SJCRH30 (cell line): Measurements from ENCODE around the gene RAD50. TPM values are rescaled to one million over a fixed set of nuclear protein-coding genes. Genes with fewer than 3 reads are reported as not detected.
A peak's percentile ranks its signal among the peaks of the same experiment; 100 is the strongest.

ENCODE experiments used
- DNase-seq, 2 experiments: peaks; one replicate each; pipeline ENCODE4 v3.0.0-alpha.2; 2015 to 2020
- H3K27ac ChIP-seq: fragments of 250-450 bp; sonication (Bioruptor Pico); 2 replicates; pipeline ENCODE4 v1.5.1; 2020; ENCODE audit warnings: mild to moderate bottlenecking, moderate library complexity
- H3K27me3 ChIP-seq: fragments of 250-450 bp; sonication (Bioruptor Pico); 2 replicates; pipeline ENCODE4 v1.5.1; 2020; ENCODE audit warnings: mild to moderate bottlenecking, moderate library complexity
- H3K36me3 ChIP-seq: fragments of 250-450 bp; sonication (Bioruptor Pico); 2 replicates; pipeline ENCODE4 v1.5.1; 2020; ENCODE audit warnings: mild to moderate bottlenecking, moderate library complexity
- H3K4me1 ChIP-seq: fragments of 250-450 bp; sonication (Bioruptor Pico); 2 replicates; pipeline ENCODE4 v1.5.1; 2020; ENCODE audit warnings: mild to moderate bottlenecking, moderate library complexity
- H3K4me3 ChIP-seq: fragments of 250-450 bp; sonication (Bioruptor Pico); 2 replicates; pipeline ENCODE4 v1.5.1; 2020; ENCODE audit warnings: mild to moderate bottlenecking, moderate library complexity
- H3K9me3 ChIP-seq: fragments of 250-450 bp; sonication (Bioruptor Pico); replicated peaks from 2 replicates; pipeline ENCODE4 v1.5.1; 2020; ENCODE audit warnings: mild to moderate bottlenecking, moderate library complexity
- total RNA-seq: library from RNA; depleted of rRNA; stranded (reverse); fragments of >200 nt; shearing (Covaris generic); gene quantifications from 2 replicates; pipeline ENCODE4 v1.2.3, GENCODE V29; 2014

RAD50 gene
- total RNA-seq, 1 experiment from 2014 or later = 28.2 TPM

GRCh38 chr5:132589467-132589866 lies 32.7 kb downstream of the RAD50 start:
- H3K27me3 ChIP-seq = no peaks in the 10 kb centered on the region
- no peak for DNase-seq
- H3K4me1 ChIP-seq = no peaks in the 10 kb centered on the region
- peaks cover 29% of the 10 kb centered on the region for H3K36me3 ChIP-seq
- no peaks in the 10 kb centered on the region for H3K9me3 ChIP-seq
- H3K4me3 ChIP-seq = no peak overlapping the region
- H3K27ac ChIP-seq = no peak overlapping the region

DNA sequence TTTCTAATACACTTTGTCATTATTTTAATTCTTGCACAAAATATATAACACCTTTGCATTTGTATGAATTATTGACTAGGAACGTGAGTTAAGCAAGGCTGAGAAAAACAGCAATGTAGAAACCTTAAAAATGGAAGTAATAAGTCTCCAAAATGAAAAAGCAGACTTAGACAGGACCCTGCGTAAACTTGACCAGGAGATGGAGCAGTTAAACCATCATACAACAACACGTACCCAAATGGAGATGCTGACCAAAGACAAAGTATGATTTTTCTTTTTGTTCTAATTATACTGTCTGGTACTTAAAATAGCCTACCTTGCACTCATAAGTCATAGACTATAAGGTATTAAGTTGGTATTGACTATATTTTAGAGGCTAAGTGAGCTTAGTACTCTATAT lies 34.4 kb downstream of the RAD50 start:
- no peak overlapping the region for H3K4me3 ChIP-seq
- no peaks in the 10 kb centered on the region for H3K9me3 ChIP-seq
- no peaks in the 10 kb centered on the region for H3K4me1 ChIP-seq
- peaks cover 26% of the 10 kb centered on the region for H3K36me3 ChIP-seq
- DNase-seq = peak in 1 of 2 experiments; percentile 9
- H3K27me3 ChIP-seq = no peaks in the 10 kb centered on the region
- H3K27ac ChIP-seq = no peak overlapping the region

DNA sequence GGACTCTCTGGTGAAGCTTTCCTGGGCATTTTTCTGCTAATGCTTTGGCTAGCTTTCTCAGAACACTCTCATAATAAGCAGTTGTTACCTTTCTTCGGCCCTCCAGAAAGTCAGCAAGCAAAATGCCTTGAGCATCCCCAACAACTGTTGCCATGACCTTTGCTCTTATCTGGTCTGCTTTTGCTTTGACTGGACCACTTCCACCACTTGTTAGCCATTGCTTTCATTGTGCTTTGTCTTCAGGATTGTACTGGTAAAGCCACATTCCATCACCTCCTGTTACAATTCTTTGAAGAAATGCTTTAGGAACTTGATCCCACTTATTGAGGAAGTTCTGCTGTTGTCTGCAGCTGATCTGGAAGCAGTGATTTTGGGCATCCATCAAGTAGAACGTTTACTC lies 35.7 kb downstream of the RAD50 start:
- DNase-seq = peak; percentile 32 to 52
- H3K27me3 ChIP-seq = no peaks in the 10 kb centered on the region
- H3K36me3 ChIP-seq = peaks cover 25% of the 10 kb centered on the region

DNA sequence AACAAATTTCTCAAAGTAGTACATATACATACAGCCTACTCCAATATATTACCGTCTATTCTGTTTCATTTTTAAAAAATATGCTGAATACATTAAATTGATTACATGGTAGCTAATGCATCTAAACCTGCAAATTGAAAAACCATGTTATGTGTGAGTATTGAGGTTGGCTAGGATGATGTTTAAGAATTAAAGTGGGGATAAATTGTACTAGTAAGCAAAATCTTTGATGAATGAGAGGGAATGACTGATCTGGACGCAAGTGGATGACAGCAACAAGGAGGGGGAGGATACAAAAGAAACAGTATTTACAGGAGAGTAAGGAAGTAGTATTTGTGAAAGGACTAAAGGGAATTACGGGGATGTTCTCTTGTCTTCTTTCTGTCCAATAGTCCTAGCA lies 37.4 kb downstream of the RAD50 start:
- Histone ChIP-seq H3K36me3 (peaks cover 18% of the 10 kb centered on the region), H3K4me3 (no peak overlapping the region), H3K27me3 (no peaks in the 10 kb centered on the region), H3K9me3 (no peaks in the 10 kb centered on the region), H3K27ac (no peak overlapping the region), H3K4me1 (no peaks in the 10 kb centered on the region)
- no peak for DNase-seq

More for the DNA sequence above, 35.7 kb downstream of the RAD50 start:
- H3K4me1 ChIP-seq = no peaks in the 10 kb centered on the region
- no peak overlapping the region for H3K4me3 ChIP-seq
- H3K9me3 ChIP-seq = no peaks in the 10 kb centered on the region
- no peak overlapping the region for H3K27ac ChIP-seq

- H3K9me3 ChIP-seq = no peaks in the 10 kb centered on the region
- H3K36me3 ChIP-seq = peaks cover 19% of the 10 kb centered on the region
- no peaks in the 10 kb centered on the region for H3K27me3 ChIP-seq
- no peak overlapping the region for H3K27ac ChIP-seq
- no peaks in the 10 kb centered on the region for H3K4me1 ChIP-seq
- H3K4me3 ChIP-seq = no peak overlapping the region
- no peak for DNase-seq
These were observed 38.8 kb downstream of the RAD50 start for GRCh38 chr5:132595624-132596023.

DNA sequence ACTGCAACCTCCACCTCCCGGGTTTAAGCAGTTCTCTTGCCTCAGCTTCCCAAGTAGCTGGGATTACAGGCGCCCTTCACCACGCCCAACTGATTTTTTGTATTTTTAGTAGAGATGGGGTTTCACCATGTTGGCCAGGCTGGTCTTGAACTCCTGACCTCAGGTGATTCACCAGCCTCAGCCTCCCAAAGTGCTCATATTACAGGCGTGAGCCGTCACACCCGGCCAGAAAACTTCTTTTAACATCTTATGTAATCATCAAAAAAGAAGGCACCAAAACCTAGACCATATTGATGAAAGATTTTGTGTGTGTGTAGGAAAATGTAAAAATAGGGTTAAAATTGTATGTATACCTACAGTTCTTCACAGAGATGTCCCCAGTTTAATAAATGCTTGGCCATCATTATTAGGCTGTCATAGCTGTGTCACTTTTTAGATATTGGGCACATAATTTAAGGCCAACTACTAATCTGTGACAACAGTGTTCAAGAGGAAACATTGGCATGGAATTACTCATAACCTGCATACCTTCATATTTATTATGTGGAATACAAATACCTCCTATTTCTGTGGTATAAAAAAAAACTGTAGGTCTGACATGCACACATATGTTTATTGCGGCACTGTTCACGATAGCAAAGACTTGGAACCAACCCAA lies 44.4 kb downstream of the RAD50 start:
- no peak for DNase-seq
- H3K4me3 ChIP-seq = no peak overlapping the region
- no peaks in the 10 kb centered on the region for H3K9me3 ChIP-seq
- H3K4me1 ChIP-seq = no peaks in the 10 kb centered on the region
- H3K27ac ChIP-seq = no peak overlapping the region
- H3K27me3 ChIP-seq = no peaks in the 10 kb centered on the region
- H3K36me3 ChIP-seq = peaks cover 32% of the 10 kb centered on the region

- Histone ChIP-seq H3K27me3 (no peaks in the 10 kb centered on the region), H3K27ac (no peak overlapping the region), H3K4me1 (no peaks in the 10 kb centered on the region), H3K4me3 (no peak overlapping the region), H3K36me3 (peaks cover 56% of the 10 kb centered on the region), H3K9me3 (0 out of 2 replicates have a peak, but pooled peaks cover 3% of the 10 kb centered on the region)
- DNase-seq = no peak
These were observed 50.3 kb downstream of the RAD50 start for GRCh38 chr5:132607095-132607494.

GRCh38 chr5:132608107-132608506 lies 51.3 kb downstream of the RAD50 start:
- Histone ChIP-seq H3K9me3 (0 out of 2 replicates have a peak, but pooled peaks cover 3% of the 10 kb centered on the region), H3K36me3 (peaks cover 50% of the 10 kb centered on the region), H3K27me3 (no peaks in the 10 kb centered on the region), H3K4me1 (no peaks in the 10 kb centered on the region), H3K27ac (no peak overlapping the region), H3K4me3 (no peak overlapping the region)
- DNase-seq = no peak

DNA sequence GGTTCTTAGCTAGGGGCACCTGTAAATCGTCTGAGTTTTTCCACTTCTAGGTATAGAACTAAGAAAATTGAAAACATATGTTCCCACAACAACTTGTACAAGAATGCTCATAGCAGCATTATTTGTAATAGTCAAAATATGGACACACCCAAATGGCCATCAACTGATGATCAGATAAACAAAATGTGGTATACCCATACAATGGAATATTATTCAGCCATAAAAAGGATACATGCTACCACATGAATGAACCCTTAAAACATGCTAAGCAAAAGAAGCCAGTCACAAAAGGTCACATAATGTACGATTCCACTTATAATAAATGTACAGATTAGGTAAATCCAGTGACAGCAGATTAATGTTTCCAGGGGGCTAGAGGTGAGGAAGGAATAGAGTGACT lies 55.2 kb downstream of the RAD50 start:
- Histone ChIP-seq H3K36me3 (peaks cover 46% of the 10 kb centered on the region), H3K27me3 (no peaks in the 10 kb centered on the region)

GRCh38 chr5:132612846-132613245 lies 56.1 kb downstream of the RAD50 start:
- DNase-seq = no peak
- no peak overlapping the region for H3K4me3 ChIP-seq
- peaks cover 44% of the 10 kb centered on the region for H3K36me3 ChIP-seq
- H3K27me3 ChIP-seq = no peaks in the 10 kb centered on the region
- H3K9me3 ChIP-seq = 0 out of 2 replicates have a peak, but pooled peaks cover 3% of the 10 kb centered on the region
- H3K27ac ChIP-seq = no peak overlapping the region
- no peaks in the 10 kb centered on the region for H3K4me1 ChIP-seq

More for the DNA sequence above, 55.2 kb downstream of the RAD50 start:
- Histone ChIP-seq H3K27ac (no peak overlapping the region), H3K4me3 (no peak overlapping the region), H3K9me3 (0 out of 2 replicates have a peak, but pooled peaks cover 3% of the 10 kb centered on the region), H3K4me1 (no peaks in the 10 kb centered on the region)
- no peak for DNase-seq

DNA sequence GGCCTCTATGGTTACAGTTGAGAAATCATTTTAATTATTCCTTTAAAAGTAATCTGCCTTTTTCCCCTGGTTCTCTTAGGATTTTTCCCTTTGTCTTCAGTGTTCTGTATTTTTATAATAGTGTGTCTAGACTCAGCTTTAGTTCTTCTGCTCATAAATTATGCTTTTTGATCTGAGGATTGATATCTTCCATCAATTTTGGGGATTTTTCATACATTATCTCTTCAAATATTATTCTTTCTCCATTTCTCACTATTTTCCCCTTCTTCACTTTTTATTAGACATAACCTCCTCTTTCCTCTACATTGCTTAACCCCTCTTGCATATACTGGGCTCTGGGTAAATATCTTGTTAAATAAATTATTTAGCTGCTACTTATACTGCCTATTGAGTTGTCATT lies 64.9 kb downstream of the RAD50 start:
- no peak overlapping the region for H3K4me3 ChIP-seq
- H3K36me3 ChIP-seq = peaks cover 19% of the 10 kb centered on the region
- no peak overlapping the region for H3K27ac ChIP-seq
- no peaks in the 10 kb centered on the region for H3K4me1 ChIP-seq
- H3K9me3 ChIP-seq = no peaks in the 10 kb centered on the region; the same call in 1 of the 2 replicates
- no peaks in the 10 kb centered on the region for H3K27me3 ChIP-seq
- no peak for DNase-seq

DNA sequence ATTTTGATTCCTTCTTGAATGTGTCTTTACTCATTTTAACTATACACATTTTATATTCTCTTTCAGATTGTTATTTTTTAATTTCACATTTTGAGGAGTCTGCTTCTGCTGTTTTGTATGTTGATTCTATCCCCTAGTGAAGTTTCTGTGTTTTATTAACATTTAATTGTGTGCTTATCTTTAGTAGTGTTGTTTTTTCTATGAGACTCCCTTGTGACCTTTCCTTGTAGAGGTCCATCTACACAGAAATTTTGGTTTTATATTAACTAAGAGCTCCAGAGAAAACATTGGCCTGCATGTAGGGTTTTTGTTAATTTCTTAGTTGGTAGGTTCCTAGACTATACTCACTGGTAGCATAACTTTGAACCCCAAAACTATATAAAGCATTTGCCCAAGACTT lies 65.8 kb downstream of the RAD50 start:
- H3K9me3 ChIP-seq = no peaks in the 10 kb centered on the region; the same call in 1 of the 2 replicates
- no peaks in the 10 kb centered on the region for H3K4me1 ChIP-seq
- no peak overlapping the region for H3K27ac ChIP-seq
- H3K36me3 ChIP-seq = peaks cover 16% of the 10 kb centered on the region
- H3K27me3 ChIP-seq = no peaks in the 10 kb centered on the region
- no peak overlapping the region for H3K4me3 ChIP-seq
- DNase-seq = no peak

GRCh38 chr5:132627470-132627869 lies 70.7 kb downstream of the RAD50 start:
- no peak for DNase-seq
- Histone ChIP-seq H3K4me3 (no peak overlapping the region), H3K4me1 (no peaks in the 10 kb centered on the region), H3K36me3 (0 out of 2 replicates have a peak, but pooled peaks cover 9% of the 10 kb centered on the region), H3K27ac (no peak overlapping the region), H3K27me3 (no peaks in the 10 kb centered on the region), H3K9me3 (no peaks in the 10 kb centered on the region)

DNA sequence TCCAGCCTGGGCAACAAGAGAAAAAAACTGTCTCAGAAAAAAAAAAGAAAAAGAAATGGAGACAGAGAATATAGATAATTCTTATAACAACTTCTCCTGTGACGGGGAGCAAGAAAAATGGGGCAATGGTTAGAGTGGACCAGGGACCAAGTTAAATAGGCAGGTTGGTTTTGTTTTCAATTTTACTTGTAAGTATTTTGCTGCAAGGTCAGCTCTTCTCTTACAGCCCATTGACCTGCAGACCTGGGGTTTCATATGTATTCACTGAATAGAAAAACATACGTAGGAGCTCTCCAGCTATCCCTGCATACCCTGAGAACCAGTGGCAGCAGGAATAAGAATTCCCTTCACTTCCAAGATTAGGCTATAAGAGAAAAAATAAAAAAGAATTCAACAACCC lies 72.0 kb downstream of the RAD50 start:
- 0 out of 2 replicates have a peak, but pooled peaks cover 9% of the 10 kb centered on the region for H3K36me3 ChIP-seq
- DNase-seq = no peak

DNA sequence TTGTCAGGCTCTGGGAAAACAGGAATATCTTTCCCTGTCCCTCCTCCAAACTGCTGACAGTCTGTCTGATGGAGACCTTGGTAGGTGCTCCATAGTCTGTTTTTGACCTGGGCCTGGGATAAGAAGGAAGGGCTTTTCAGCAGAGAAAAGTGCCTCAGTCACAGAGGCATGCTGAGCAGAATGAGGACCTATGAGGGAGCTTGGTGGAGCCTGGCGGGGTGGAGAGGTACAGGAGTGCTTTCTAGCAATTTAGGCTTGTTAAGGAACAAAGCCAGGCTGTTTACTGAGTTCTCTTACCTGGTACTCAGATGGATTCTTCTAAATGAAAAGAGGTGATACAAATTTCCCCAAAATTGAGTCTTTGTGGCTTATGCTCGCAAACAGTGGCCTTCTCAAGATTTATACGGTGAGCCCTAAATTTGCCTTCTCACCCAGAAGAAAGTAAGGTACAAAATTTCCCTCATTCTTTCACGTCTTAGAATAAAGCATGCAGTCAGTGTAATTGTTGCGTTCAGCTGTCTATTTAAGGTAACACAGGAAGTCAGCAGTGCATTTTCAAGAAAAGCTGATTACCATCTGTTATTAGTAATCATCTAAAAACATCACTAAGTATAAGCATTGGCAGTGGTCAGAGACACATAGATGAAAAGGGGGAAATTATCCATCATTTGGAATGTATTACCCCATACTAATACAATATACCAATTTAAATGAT lies 72.6 kb downstream of the RAD50 start:
- DNase-seq = no peak
- H3K27me3 ChIP-seq = no peaks in the 10 kb centered on the region
- H3K27ac ChIP-seq = no peak overlapping the region
- H3K9me3 ChIP-seq = no peaks in the 10 kb centered on the region
- H3K4me3 ChIP-seq = no peak overlapping the region
- H3K4me1 ChIP-seq = no peaks in the 10 kb centered on the region
- 0 out of 2 replicates have a peak, but pooled peaks cover 4% of the 10 kb centered on the region for H3K36me3 ChIP-seq

More for the DNA sequence above, 72.0 kb downstream of the RAD50 start:
- Histone ChIP-seq H3K9me3 (no peaks in the 10 kb centered on the region), H3K27me3 (no peaks in the 10 kb centered on the region), H3K4me3 (no peak overlapping the region), H3K4me1 (no peaks in the 10 kb centered on the region), H3K27ac (no peak overlapping the region)
